Epidermal melanocyte (primary cell): ENCODE results near the gene LMCD1.

Experiments
- DNase-seq: peaks from one replicate; pipeline ENCODE4 v3.0.0; 2011; ENCODE audit warnings: low spot score; ENCODE audit not compliant: insufficient read length

Gene LMCD1

DNA sequence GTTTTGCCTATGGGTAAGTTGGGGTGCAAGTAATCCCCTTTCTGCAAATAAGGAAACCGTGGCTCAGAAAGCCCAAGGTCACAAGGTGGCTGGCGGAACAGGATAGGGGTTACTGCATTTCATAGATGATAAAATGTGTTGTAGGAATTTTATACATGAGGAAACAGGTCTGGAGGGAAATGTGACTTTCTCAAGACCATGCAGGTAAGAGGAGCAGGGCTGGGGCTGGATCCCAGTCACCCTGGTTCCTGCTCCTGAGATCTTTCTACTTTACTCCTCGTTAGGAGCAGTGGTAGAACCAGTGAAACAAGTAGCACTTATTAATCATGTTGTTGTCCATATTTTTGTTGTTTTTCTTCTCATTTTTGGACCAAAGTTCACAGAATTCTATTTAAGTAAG is 79.8 kb downstream of the LMCD1 start:
- DNase-seq: no peak

GRCh38 chr3:8581806-8582445 is 80.3 kb downstream of the LMCD1 start:
- DNase-seq: no peak

- no peak for DNase-seq
Observed at GRCh38 chr3:8584661-8585060, 83.0 kb downstream of the LMCD1 start.

- DNase-seq: peak; percentile 31
Observed at GRCh38 chr3:8589880-8590556, 88.4 kb downstream of the LMCD1 start.

DNA sequence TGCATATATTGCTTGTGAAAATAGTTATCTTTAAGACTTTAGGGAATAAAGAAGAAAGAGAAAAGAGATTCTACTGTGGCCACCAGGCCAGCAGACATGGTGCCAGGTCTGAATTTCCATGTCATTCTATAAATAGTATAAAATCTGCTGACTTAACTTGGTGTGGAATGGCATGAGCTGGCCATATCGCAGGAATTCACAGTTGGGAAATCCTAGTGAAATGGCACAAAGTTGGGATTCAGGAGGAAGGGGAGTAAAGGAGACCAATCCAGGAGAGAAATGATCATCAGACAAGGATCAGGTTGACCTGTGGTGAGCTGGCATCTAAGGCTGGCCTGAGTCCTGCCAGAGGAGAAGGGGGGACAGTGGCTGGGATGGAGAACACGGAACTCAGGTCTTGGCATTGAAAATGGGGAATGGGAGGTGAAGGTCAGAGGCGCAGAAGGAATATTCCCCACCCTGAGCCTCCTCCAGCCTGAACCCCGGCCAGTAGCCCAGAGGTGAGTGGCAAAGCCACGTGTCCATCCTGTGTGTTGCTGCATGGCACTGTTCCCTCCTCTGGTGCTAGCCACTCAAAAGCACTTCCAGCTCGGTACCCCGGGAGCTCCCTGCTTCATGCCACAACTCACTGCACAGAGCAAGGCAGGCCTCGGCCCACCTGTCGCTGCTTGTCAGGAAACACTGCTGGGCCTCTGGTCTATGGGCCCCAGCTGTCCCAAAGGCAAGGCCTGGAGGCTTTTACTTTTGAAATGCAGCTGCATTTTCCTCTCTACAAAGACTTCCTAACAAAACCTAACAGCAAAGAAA is 91.6 kb downstream of the LMCD1 start:
- no peak for DNase-seq

GRCh38 chr3:8595252-8595651 is 93.6 kb downstream of the LMCD1 start:
- DNase-seq: no peak

DNA sequence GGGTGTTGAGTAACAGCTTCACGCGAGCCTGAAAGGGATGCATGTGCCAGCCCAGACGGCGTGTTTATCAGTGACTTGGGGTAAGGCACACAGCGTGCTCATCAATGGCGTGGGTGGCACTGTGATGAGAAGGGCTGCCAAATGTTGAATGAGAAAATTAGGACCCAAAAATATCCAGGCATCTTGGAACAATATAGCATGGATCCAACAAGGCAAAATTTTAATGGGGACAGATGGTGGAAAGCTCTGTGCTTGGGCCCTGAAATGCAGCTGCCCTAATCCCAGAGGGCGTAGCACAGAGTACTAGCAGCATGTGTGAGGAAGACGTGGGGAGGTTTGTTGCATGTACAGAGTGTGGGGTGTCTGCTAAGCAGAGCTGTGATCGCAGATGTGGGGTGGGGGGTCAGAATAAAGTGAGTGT is 94.1 kb downstream of the LMCD1 start:
- no peak for DNase-seq

DNA sequence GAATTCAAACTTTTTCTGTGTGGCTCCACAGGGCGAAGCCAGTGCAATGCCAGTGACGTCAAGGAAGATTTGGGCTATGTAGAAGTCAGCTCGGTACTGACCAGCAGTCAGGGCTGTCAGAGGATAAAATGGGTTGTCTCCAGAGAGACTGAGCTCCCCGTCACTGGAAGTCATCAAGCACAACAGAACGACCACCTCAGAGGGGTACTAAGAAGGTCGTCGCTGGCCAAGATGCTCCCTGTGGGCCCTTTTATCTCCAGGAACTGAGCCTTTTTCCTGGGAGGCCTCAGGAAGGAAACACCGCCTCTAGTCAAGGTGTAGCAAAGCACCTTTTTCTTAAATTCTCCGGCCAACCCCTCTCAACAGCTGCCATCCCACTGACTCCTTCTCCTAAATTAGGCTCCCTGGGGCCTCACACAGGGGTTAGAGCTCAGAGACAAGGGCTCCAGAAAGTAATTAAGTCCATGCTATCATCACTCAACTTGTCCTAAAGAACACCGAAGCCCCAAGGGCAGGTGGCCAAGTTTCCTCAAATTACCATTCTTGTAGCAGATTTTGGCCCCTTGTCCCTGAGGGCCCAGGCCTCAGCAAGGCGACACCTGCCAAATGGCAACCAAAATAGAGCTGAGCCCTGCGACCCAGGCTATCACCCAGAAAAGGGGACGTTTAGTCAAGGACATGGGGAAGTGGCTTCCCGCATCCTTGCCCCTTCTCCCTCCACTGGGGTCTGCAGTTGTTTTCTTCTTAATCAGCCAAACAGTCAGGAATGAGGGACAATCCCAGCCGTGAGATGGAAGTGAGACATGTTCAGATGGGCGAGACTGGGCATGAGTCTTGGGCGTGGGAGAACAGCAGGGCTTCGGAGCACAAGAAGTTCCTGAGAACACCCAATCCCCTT is 94.9 kb downstream of the LMCD1 start:
- no peak for DNase-seq

- no peak for DNase-seq
Observed at GRCh38 chr3:8597219-8597853, 95.7 kb downstream of the LMCD1 start.

DNA sequence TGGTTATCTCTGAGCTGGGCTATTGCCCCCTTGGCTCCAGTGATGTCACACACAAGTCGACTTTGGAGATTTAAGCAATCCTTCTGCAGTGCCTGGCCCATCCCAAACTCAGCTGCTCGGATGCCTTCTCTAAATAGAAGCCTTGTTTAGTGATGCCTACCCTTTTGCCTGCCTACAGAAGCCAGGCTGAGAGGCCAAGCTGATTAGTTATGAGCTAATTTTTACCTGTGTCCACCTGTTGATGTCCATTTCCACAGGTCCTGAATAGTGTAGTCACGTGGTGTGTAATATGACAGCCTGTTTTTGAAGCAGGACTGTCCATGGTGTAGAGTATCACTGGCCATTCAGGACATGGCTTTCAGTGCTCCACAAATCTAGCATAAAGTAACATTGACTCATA is 97.5 kb downstream of the LMCD1 start:
- no peak for DNase-seq

GRCh38 chr3:8600457-8600856 is 98.8 kb downstream of the LMCD1 start:
- no peak for DNase-seq

- no peak for DNase-seq
Observed at GRCh38 chr3:8603115-8603710, 101.6 kb downstream of the LMCD1 start.

- no peak for DNase-seq
Observed at GRCh38 chr3:8604006-8604405, 102.4 kb downstream of the LMCD1 start.

DNA sequence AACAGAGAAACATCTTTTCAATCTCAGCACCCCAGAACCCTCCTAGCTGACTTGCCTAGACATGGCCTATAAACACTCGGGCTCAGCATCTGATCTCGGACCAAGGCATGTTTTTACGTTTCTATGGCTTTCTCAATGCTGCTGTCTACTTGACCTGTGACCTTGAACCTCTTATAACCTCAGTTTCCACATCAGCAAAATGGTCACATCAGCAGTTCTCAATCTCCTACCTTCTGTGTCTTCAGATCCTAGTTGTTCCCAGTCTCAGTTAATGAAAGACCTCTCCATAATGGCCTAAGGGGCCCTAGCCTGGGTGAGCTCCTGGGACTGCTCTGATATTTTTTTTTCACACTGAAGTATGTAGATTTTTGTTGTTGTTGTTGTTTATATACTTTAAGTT is 103.4 kb downstream of the LMCD1 start:
- no peak for DNase-seq

DNA sequence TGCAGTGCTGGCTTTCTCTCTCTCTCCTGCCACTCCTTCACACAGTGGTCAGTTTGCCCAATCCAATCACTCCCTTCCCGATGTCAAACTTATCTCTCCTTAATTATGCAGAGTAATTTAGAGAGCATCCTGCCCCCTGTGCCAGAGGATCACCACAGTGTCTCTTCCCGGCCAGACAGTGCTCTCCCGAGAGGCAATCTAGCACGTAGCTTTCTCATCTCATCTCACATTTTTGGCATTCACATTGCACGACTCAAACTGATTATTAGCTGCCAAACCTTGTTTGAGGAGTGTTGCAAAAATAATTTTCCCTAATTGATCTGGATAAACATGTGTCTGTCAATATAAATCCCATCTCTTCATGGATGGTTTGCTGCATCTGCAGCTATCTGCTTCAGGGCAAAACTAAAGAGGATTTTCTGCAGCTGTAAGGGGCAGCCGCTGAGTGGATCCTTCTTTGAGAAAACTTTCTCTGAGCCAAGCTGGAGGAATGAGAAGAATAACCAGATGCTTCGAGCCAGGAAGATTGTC is 105.1 kb downstream of the LMCD1 start:
- no peak for DNase-seq

DNA sequence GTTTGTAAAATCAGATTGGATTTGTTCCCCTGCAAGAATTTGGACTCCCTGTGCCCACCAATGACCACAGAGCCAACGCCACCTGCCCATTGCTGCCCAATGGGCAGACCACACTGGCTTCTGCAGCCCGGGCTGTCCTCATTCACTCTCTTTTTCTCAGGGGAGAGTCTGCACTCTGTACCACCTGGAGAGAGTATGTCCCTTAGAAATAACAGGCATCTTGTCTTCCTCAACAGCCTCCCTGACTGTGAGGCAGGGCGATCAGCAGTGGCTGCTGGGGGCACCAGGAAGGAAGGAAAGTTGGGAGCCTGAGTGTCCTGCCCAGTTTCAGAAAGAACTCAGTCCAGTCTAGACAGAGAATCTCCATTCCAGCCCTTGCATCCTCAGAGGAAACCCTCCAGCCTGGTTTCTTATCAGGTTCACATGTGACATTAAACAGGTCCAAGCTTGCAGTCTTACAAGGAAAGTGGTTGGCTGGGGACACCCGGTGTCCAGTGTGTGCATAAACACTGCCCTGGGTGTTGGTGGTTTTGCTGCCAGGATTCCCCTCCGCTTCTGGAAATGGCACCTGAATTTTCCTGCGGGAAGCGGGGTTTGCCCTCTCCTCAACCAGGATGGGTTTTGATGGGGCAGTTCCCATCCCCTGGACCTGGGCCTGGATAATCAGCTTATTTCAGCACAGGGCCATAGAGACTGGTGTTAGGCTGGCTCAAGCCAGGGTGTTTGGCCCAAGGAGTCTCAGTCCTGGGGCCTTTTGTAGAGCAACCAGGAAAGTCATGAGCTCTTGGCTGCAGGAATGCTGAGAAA is 105.8 kb downstream of the LMCD1 start:
- peak; percentile 67 for DNase-seq

DNA sequence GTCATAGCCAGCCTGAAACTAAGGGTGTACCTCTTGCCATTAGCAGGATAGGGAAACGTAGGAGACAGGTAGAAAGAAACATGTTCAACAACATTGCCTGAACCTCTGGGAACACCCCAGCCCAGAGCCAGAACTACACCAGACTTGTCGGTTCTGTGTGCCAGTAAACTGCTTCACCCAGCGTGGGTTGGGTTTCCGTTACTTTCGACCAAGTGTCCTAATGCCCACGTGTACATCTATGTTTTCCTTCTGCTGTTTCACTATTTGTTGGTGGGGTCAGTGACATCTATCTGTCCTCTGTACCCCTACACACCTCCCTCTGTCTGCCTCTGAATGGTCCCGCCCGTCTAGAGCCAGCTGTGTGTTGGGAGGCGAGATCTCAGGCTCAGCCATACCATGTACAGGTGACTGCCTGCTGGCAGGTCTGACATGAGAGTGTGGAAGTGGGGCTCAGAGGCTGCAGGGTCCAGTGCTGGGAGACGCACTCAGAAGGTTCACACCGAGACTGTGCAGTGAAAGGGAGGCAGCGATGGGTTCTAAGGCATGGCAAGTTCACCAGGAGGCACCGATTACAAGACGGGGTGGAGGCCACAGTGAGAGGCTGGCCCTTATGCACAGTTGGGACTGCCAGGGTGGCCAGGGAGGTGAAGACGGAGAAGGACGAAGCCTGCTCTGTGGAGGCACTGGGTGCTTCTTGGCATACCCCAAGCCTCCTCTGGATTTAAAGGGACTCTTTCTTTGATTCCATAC is 106.6 kb downstream of the LMCD1 start:
- DNase-seq: no peak

DNA sequence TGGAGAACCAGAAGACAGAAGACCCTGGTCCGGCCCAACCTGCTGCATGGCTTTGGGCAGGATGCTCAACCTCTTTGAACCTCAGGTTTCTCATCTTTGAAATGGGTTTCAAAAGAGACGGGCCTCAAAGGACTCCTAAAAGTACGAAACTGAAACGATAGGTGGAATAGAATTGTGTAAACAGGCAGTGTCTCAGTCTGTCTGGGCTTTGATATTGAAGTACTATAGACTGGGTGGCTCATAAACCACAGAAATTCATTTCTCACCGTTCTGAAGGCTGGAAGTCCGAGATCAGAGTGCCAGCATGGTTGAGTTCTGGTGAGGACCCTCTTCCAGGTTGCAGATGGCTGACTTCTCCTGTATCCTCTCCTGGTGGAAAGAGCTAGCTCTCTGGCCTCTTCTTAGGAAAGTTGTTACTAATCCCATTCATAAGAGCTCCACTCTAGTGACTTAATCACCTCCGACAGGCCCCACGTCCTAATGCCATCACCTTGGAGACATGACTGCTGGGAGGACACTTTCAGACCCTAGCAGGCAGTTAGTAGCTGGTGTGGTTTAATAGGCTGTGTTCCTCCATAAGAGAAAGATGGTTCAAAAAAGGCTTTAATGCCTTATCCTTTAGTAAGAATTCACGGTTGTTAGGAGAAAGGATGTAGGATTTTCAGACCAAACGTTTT is 107.3 kb downstream of the LMCD1 start:
- DNase-seq: no peak
